Measurements from ENCODE around the gene SORCS1. TPM values are rescaled to one million over a fixed set of nuclear protein-coding genes. Genes with fewer than 3 reads are reported as not detected.

SORCS1 gene
- total RNA-seq, 1 donor from 2014 or later = 11.1 TPM

GRCh38 chr10:106959521-106959920, 205.0 kb downstream of the SORCS1 start:
- no peak overlapping the region for H3K27ac ChIP-seq
- H3K4me3 Mint-ChIP-seq = no peak overlapping the region
- H3K36me3 Mint-ChIP-seq = peaks cover 2% of the 10 kb centered on the region
- no peaks in the 10 kb centered on the region for H3K27me3 ChIP-seq
- H3K4me3 ChIP-seq = no peak overlapping the region
- no peak overlapping the region for H3K4me2 ChIP-seq
- peaks cover 11% of the 10 kb centered on the region for H3F3A ChIP-seq (ENCODE audit: low read depth)
- DNase-seq (ENCODE audit: low spot score) = no peak
- no peaks in the 10 kb centered on the region for H3K36me3 ChIP-seq
- H3K79me2 ChIP-seq (ENCODE audit: low read depth) = no peaks in the 10 kb centered on the region
- no peaks in the 10 kb centered on the region for H4K20me1 ChIP-seq (ENCODE audit: low read depth)
- TF ChIP-seq EZH2 (IDR thresholded peaks at IDR 0.05) (no peak), EZH2phosphoT487 (IDR thresholded peaks at IDR 0.05) (no peak)
- TF ChIP-seq, protein P1, sequence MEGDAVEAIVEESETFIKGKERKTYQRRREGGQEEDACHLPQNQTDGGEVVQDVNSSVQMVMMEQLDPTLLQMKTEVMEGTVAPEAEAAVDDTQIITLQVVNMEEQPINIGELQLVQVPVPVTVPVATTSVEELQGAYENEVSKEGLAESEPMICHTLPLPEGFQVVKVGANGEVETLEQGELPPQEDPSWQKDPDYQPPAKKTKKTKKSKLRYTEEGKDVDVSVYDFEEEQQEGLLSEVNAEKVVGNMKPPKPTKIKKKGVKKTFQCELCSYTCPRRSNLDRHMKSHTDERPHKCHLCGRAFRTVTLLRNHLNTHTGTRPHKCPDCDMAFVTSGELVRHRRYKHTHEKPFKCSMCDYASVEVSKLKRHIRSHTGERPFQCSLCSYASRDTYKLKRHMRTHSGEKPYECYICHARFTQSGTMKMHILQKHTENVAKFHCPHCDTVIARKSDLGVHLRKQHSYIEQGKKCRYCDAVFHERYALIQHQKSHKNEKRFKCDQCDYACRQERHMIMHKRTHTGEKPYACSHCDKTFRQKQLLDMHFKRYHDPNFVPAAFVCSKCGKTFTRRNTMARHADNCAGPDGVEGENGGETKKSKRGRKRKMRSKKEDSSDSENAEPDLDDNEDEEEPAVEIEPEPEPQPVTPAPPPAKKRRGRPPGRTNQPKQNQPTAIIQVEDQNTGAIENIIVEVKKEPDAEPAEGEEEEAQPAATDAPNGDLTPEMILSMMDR (IDR thresholded peaks at IDR 0.05) = no peak
- no peaks in the 10 kb centered on the region for H3K27me3 Mint-ChIP-seq (ENCODE audit: insufficient read depth, low read depth)
- H3K4me1 Mint-ChIP-seq = peaks cover 21% of the 10 kb centered on the region
- peaks cover 10% of the 10 kb centered on the region for H3K4me1 ChIP-seq
- H3K9me3 Mint-ChIP-seq = peaks cover 3% of the 10 kb centered on the region
- no peak overlapping the region for H3K9ac ChIP-seq
- no peak overlapping the region for H3K27ac Mint-ChIP-seq
- H3K9me3 ChIP-seq (ENCODE audit: low read depth) = no peaks in the 10 kb centered on the region
- H2AFZ ChIP-seq (replicated peaks) = no peak overlapping the region

DNA sequence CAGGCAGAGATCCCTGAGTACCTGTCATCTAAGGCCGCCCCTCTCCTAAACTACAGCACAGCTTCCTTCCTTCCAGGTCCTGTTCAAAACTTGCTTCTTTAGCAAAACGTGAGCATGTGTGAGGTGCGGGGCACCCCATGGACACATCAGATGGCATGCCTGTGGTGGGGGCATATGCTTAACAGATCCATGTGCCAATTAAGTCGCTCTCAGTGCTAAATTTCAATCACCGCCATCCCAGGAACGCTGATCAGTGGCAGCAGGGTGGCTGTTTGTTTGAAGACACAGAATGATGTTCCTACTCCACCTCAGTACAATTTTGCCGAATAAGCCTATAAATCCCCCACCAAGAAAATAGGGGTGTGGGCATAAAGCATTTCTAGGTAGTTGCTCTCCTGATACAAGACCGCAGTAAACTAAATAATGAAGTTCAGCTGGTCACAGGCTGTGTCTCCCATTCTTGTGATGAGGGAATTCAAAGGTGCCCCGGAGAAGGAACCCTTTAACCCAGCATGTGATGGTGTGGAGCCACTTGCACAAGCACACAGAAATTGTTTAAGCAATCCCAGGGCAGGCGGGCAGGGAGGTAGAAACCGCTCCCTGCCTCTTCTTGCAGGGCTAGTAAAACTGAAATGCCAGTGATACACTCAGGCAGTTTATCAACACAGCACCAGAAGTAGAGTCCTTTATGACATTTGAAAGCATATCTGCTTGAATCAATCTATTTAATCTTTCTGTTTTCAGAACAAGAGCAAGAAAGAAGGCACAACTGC, 205.7 kb downstream of the SORCS1 start:
- DNase-seq (ENCODE audit: low spot score) = no peak
- Histone ChIP-seq H3K79me2 (ENCODE audit: low read depth) (no peaks in the 10 kb centered on the region), H3F3A (ENCODE audit: low read depth) (peaks cover 11% of the 10 kb centered on the region), H3K4me3 (no peak overlapping the region), H3K4me1 (peaks cover 10% of the 10 kb centered on the region), H4K20me1 (ENCODE audit: low read depth) (no peaks in the 10 kb centered on the region), H3K27me3 (no peaks in the 10 kb centered on the region), H3K9ac (no peak overlapping the region), H3K27ac (no peak overlapping the region), H3K9me3 (ENCODE audit: low read depth) (no peaks in the 10 kb centered on the region), H3K4me2 (no peak overlapping the region), H2AFZ (replicated peaks) (no peak overlapping the region), H3K36me3 (no peaks in the 10 kb centered on the region)
- TF ChIP-seq EZH2phosphoT487 (IDR thresholded peaks at IDR 0.05) (no peak), EZH2 (IDR thresholded peaks at IDR 0.05) (no peak)
- TF ChIP-seq, protein P1 (IDR thresholded peaks at IDR 0.05) = no peak
- H3K27me3 Mint-ChIP-seq (ENCODE audit: insufficient read depth, low read depth) = no peaks in the 10 kb centered on the region
- H3K27ac Mint-ChIP-seq = no peak overlapping the region
- H3K9me3 Mint-ChIP-seq = peaks cover 3% of the 10 kb centered on the region
- H3K4me1 Mint-ChIP-seq = peaks cover 21% of the 10 kb centered on the region
- no peak overlapping the region for H3K4me3 Mint-ChIP-seq
- peaks cover 2% of the 10 kb centered on the region for H3K36me3 Mint-ChIP-seq

GRCh38 chr10:106957823-106958588, 206.5 kb downstream of the SORCS1 start:
- Histone ChIP-seq H3K4me2 (no peak overlapping the region), H3K9me3 (ENCODE audit: low read depth) (no peaks in the 10 kb centered on the region), H3K27ac (no peak overlapping the region), H3K36me3 (no peaks in the 10 kb centered on the region), H3K4me1 (peaks cover 10% of the 10 kb centered on the region), H3K79me2 (ENCODE audit: low read depth) (no peaks in the 10 kb centered on the region), H4K20me1 (ENCODE audit: low read depth) (no peaks in the 10 kb centered on the region), H2AFZ (replicated peaks) (no peak overlapping the region), H3K27me3 (no peaks in the 10 kb centered on the region), H3F3A (ENCODE audit: low read depth) (peaks cover 11% of the 10 kb centered on the region), H3K9ac (no peak overlapping the region), H3K4me3 (no peak overlapping the region)
- Mint-ChIP-seq H3K27me3 (ENCODE audit: insufficient read depth, low read depth) (no peaks in the 10 kb centered on the region), H3K36me3 (peaks cover 2% of the 10 kb centered on the region), H3K4me1 (peaks cover 21% of the 10 kb centered on the region), H3K27ac (no peak overlapping the region), H3K9me3 (peaks cover 3% of the 10 kb centered on the region), H3K4me3 (no peak overlapping the region)
- DNase-seq (ENCODE audit: low spot score) = peak; percentile 12
- TF ChIP-seq, protein P1 (IDR thresholded peaks at IDR 0.05) = no peak
- TF ChIP-seq EZH2phosphoT487 (IDR thresholded peaks at IDR 0.05) (no peak), EZH2 (IDR thresholded peaks at IDR 0.05) (no peak)

All from neural progenitor cell (in vitro differentiated cells).